ENCODE data around the gene MBNL1. TPM values are rescaled to one million over a fixed set of nuclear protein-coding genes. Genes with fewer than 3 reads are reported as not detected.

MBNL1 gene
- total and polyA plus RNA-seq, 2 of the 13 experiments (the other 11 are each of a cell fraction or from before 2014, with no cell fraction given), result 27.1 to 55.4 TPM

DNA sequence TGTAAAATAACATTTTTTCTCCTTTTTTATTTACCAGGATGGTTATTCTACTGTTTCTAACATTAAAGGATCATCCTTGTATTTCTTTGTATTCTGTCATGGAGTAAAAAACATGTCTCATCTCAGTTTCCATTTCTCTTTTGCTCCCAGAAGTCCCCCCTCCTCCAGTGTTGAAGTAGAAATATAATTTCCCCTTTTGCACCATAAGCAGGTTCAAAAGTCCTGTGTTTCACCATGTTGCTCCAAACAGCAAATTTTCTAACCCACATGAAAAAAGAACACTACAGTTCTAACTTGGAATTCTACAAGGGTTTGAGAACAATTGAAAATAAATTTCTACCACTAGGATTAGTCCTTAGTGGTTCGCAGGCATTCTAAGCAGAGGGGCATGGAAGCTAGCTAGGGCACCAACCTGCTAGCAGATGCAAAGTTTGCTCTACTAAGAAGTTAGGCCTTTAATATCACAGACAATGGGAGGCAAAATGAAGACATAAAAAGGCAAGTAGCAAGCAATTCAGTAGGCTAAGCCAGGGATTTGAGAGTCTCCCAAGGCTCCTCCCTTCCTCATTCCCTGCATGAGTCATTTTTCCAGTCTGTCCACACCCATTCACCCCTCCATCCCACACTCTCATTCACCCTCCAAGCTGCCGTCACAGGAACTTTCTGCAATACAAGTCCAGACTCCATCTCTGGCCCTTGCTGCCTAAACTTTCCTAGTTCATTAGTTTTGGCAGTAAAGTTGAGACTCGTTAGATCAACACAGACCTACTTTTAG lies 2.3 kb upstream of the MBNL1 start (continued):
- TF ChIP-seq, protein P1, sequence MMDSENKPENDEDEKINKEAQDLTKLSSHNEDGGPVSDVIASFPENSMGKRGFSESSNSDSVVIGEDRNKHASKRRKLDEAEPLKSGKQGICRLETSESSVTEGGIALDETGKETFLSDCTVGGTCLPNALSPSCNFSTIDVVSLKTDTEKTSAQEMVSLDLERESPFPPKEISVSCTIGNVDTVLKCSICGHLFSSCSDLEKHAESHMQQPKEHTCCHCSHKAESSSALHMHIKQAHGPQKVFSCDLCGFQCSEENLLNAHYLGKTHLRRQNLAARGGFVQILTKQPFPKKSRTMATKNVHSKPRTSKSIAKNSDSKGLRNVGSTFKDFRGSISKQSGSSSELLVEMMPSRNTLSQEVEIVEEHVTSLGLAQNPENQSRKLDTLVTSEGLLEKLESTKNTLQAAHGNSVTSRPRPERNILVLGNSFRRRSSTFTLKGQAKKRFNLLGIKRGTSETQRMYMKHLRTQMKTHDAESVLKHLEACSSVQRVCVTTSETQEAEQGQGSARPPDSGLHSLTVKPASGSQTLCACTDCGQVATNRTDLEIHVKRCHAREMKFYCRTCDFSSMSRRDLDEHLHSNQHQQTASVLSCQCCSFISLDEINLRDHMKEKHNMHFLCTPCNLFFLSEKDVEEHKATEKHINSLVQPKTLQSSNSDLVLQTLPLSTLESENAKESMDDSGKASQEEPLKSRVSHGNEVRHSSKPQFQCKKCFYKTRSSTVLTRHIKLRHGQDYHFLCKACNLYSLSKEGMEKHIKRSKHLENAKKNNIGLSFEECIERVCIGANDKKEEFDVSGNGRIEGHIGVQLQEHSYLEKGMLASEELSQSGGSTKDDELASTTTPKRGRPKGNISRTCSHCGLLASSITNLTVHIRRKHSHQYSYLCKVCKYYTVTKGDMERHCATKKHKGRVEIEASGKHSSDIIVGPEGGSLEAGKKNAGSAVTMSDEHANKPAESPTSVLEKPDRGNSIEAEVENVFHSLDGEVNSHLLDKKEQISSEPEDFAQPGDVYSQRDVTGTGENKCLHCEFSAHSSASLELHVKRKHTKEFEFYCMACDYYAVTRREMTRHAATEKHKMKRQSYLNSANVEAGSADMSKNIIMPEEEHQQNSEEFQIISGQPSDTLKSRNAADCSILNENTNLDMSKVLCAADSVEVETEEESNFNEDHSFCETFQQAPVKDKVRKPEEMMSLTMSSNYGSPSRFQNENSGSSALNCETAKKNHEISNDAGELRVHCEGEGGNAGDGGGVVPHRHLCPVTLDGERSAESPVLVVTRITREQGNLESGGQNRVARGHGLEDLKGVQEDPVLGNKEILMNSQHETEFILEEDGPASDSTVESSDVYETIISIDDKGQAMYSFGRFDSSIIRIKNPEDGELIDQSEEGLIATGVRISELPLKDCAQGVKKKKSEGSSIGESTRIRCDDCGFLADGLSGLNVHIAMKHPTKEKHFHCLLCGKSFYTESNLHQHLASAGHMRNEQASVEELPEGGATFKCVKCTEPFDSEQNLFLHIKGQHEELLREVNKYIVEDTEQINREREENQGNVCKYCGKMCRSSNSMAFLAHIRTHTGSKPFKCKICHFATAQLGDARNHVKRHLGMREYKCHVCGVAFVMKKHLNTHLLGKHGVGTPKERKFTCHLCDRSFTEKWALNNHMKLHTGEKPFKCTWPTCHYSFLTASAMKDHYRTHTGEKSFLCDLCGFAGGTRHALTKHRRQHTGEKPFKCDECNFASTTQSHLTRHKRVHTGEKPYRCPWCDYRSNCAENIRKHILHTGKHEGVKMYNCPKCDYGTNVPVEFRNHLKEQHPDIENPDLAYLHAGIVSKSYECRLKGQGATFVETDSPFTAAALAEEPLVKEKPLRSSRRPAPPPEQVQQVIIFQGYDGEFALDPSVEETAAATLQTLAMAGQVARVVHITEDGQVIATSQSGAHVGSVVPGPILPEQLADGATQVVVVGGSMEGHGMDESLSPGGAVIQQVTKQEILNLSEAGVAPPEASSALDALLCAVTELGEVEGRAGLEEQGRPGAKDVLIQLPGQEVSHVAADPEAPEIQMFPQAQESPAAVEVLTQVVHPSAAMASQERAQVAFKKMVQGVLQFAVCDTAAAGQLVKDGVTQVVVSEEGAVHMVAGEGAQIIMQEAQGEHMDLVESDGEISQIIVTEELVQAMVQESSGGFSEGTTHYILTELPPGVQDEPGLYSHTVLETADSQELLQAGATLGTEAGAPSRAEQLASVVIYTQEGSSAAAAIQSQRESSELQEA (CRISPR knock-in tag; IDR thresholded peaks at IDR 0.05; ENCODE audit: not compliant biosample characterization), result no peak
- TF ChIP-seq SRSF4 (IDR thresholded peaks at IDR 0.05; ENCODE audit: low read depth, low read length, poor library complexity, severe bottlenecking) (no peak), PCBP2 (optimal IDR thresholded peaks at IDR 0.05; ENCODE audit: low read depth, low read length, poor library complexity, severe bottlenecking) (no peak), PAF1 (CRISPR knock-in tag; IDR thresholded peaks at IDR 0.05) (no peak), AHR (CRISPR knock-in tag; IDR thresholded peaks at IDR 0.05) (no peak), ELF1 (CRISPR knock-in tag; IDR thresholded peaks at IDR 0.05) (no peak), HDAC6 (IDR thresholded peaks at IDR 0.05; ENCODE audit: low read depth, low read length) (no peak), ZMYM2 (CRISPR knock-in tag; IDR thresholded peaks at IDR 0.05) (no peak), MEIS2 (CRISPR knock-in tag; IDR thresholded peaks at IDR 0.05) (no peak), RXRB (CRISPR knock-in tag; IDR thresholded peaks at IDR 0.05; ENCODE audit: borderline replicate concordance) (no peak)
- TF ChIP-seq, protein P2, sequence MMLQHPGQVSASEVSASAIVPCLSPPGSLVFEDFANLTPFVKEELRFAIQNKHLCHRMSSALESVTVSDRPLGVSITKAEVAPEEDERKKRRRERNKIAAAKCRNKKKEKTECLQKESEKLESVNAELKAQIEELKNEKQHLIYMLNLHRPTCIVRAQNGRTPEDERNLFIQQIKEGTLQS (CRISPR knock-in tag; IDR thresholded peaks at IDR 0.05), result 0 out of 2 replicates have a peak, but pooled peaks have one; percentile 18
- TF ChIP-seq, protein P3, sequence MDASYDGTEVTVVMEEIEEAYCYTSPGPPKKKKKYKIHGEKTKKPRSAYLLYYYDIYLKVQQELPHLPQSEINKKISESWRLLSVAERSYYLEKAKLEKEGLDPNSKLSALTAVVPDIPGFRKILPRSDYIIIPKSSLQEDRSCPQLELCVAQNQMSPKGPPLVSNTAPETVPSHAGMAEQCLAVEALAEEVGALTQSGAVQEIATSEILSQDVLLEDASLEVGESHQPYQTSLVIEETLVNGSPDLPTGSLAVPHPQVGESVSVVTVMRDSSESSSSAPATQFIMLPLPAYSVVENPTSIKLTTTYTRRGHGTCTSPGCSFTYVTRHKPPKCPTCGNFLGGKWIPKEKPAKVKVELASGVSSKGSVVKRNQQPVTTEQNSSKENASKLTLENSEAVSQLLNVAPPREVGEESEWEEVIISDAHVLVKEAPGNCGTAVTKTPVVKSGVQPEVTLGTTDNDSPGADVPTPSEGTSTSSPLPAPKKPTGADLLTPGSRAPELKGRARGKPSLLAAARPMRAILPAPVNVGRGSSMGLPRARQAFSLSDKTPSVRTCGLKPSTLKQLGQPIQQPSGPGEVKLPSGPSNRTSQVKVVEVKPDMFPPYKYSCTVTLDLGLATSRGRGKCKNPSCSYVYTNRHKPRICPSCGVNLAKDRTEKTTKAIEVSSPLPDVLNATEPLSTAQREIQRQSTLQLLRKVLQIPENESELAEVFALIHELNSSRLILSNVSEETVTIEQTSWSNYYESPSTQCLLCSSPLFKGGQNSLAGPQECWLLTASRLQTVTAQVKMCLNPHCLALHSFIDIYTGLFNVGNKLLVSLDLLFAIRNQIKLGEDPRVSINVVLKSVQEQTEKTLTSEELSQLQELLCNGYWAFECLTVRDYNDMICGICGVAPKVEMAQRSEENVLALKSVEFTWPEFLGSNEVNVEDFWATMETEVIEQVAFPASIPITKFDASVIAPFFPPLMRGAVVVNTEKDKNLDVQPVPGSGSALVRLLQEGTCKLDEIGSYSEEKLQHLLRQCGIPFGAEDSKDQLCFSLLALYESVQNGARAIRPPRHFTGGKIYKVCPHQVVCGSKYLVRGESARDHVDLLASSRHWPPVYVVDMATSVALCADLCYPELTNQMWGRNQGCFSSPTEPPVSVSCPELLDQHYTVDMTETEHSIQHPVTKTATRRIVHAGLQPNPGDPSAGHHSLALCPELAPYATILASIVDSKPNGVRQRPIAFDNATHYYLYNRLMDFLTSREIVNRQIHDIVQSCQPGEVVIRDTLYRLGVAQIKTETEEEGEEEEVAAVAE (CRISPR knock-in tag; IDR thresholded peaks at IDR 0.05; ENCODE audit: borderline replicate concordance), result no peak
- TF ChIP-seq, protein P4, sequence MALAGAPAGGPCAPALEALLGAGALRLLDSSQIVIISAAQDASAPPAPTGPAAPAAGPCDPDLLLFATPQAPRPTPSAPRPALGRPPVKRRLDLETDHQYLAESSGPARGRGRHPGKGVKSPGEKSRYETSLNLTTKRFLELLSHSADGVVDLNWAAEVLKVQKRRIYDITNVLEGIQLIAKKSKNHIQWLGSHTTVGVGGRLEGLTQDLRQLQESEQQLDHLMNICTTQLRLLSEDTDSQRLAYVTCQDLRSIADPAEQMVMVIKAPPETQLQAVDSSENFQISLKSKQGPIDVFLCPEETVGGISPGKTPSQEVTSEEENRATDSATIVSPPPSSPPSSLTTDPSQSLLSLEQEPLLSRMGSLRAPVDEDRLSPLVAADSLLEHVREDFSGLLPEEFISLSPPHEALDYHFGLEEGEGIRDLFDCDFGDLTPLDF (CRISPR knock-in tag; IDR thresholded peaks at IDR 0.05), result no peak
- TF ChIP-seq, protein P5, sequence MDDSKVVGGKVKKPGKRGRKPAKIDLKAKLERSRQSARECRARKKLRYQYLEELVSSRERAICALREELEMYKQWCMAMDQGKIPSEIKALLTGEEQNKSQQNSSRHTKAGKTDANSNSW (CRISPR knock-in tag; IDR thresholded peaks at IDR 0.05; ENCODE audit: borderline replicate concordance), result no peak
